Heart left ventricle (tissue), 13 donors: ENCODE measurements around the gene C1orf50.

ENCODE experiments used
- POLR2A ChIP-seq, 2 donors: fragments of 450-650 bp; IDR thresholded peaks; one replicate each; pipeline ENCODE4 v1.6.1; 2017; ENCODE audit warnings: antibody characterized with exemption in 2 of 2, mild to moderate bottlenecking in 2 of 2, moderate library complexity in 2 of 2
- TF ChIP-seq, protein P1 (sequence below), 12 donors: fragments of 200-600 bp; sonication (generic) in 4 of 12; IDR thresholded peaks; one replicate each; pipeline versions ENCODE4 v1.5.0 to v1.8.0; 2018 to 2022; ENCODE audit warnings: antibody characterized with exemption in 12 of 12, mild to moderate bottlenecking in 5 of 12
- donor health status: ischemic (EF 13 %, LVEDD 7.1; RV severe dilation, severe dysfunction).
- donor health status: DM: no; HTN: yes; CAD: no.
- donor health status: DM: no; HTN: no; CAD: no.
- donor health status: ischemic (EF 25% LVEDD 6.9; RV normal size, moderate dysfunction).
- donor health status: ischemic (EF 25% LVEDD 5.7; RV mildly dilated, moderate dysfunction).
- donor health status: ischemic (EF 35%, LVEDD 5.7; RV mildly dilated, moderate dysfunction).
- donor health status: nonischemic (EF 11% LVEDD 7.7; RV severe dilation, severe dysfunction).
- donor health status: DM: yes; HTN: yes; CAD: no.
- donor health status: PGD.
- donor health status: ischemic (EF 29% LVEDD 5.4; RV normal size, mild dysfunction).
- donor health status: nonischemic (EF 23%, LVEDD 6.1; RV moderate dilation, normal function).

DNA sequence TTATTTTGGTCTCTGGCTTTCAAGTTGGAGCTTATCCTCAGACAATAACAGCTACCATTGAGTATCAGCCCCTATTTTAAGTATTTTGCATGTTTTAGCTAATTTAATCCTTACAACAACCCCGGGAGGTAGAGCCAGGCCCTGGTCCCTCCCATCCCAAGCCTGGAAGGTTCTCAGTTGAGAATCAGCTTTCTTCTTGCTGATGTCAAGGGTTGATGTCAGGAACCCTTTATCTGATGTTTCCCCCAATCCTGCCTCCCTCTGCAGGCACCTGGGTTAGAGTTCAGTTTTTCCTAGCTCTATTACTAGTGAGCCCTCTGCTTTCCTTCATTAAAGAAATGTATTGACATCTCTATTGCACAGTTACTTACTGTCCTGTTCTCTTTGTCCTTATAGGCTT lies 53.8 kb downstream of the C1orf50 start:
- TF ChIP-seq, protein P1, sequence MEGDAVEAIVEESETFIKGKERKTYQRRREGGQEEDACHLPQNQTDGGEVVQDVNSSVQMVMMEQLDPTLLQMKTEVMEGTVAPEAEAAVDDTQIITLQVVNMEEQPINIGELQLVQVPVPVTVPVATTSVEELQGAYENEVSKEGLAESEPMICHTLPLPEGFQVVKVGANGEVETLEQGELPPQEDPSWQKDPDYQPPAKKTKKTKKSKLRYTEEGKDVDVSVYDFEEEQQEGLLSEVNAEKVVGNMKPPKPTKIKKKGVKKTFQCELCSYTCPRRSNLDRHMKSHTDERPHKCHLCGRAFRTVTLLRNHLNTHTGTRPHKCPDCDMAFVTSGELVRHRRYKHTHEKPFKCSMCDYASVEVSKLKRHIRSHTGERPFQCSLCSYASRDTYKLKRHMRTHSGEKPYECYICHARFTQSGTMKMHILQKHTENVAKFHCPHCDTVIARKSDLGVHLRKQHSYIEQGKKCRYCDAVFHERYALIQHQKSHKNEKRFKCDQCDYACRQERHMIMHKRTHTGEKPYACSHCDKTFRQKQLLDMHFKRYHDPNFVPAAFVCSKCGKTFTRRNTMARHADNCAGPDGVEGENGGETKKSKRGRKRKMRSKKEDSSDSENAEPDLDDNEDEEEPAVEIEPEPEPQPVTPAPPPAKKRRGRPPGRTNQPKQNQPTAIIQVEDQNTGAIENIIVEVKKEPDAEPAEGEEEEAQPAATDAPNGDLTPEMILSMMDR (IDR thresholded peaks at IDR 0.05): no peak
- no peak for TF ChIP-seq POLR2A (IDR thresholded peaks at IDR 0.05)
